H1 (cell line): ENCODE results near the gene TIE1. TPM values are rescaled to one million over a fixed set of nuclear protein-coding genes. Genes with fewer than 3 reads are reported as not detected.

Experiments used
- CHD1 ChIP-seq: IDR thresholded peaks from 2 replicates; pipeline ENCODE4 v1.6.1; 2012; ENCODE audit warnings: low read depth, low read length, improper control_type of control experiment
- CHD7 ChIP-seq: fragments of 300-600 bp; sonication (generic); IDR thresholded peaks from 2 replicates; pipeline ENCODE4 v1.7.1; 2012; ENCODE audit warnings: low read length, moderate library complexity, mild to moderate bottlenecking, inconsistent platforms; ENCODE audit not compliant: insufficient replicate concordance
- JUN ChIP-seq: IDR thresholded peaks from 2 replicates; pipeline ENCODE4 v1.6.1; 2011; ENCODE audit warnings: low read depth, mild to moderate bottlenecking, improper control_type of control experiment, low read length
- KDM1A ChIP-seq: fragments of 200-600, 300-600 bp; sonication (generic); IDR thresholded peaks from 2 replicates; pipeline ENCODE4 v1.7.1; 2016; ENCODE audit warnings: mild to moderate bottlenecking, low read length, borderline replicate concordance
- SIRT6 ChIP-seq: IDR thresholded peaks from one replicate; pipeline ENCODE4 v1.7.1; 2012; ENCODE audit warnings: low read length, inconsistent platforms
- SP2 ChIP-seq: IDR thresholded peaks from 2 replicates; pipeline ENCODE4 v1.6.1; 2012; ENCODE audit warnings: mild to moderate bottlenecking, low read length, inconsistent platforms
- SP4 ChIP-seq: IDR thresholded peaks from 2 replicates; pipeline ENCODE4 v1.6.1; 2012; ENCODE audit warnings: low read length, inconsistent platforms
- USF2 ChIP-seq: IDR thresholded peaks from 2 replicates; pipeline ENCODE4 v1.6.1; 2011; ENCODE audit warnings: low read length, improper control_type of control experiment
- ZNF274 ChIP-seq: IDR thresholded peaks from 2 replicates; pipeline ENCODE4 v1.7.0; 2012; ENCODE audit warnings: low read length, borderline replicate concordance; ENCODE audit errors: extremely low read depth
- polyA plus RNA-seq, 7 experiments: library from polyadenylated mRNA; depleted of rRNA in 3 of 7; stranded (reverse) in 5 of 7; unstranded in 2 of 7; fragments of >200 nt in 5 of 7; fragments of 200-250 nt in 2 of 7; gene quantifications; 1 replicate in 5 of 7; 2 replicates in 1 of 7; 4 replicates in 1 of 7; pipeline versions ENCODE4 v1.2.1 to v1.2.3, GENCODE V29; 2011 to 2013; ENCODE audit warnings: missing spikeins in 2 of 7, mixed read lengths in 2 of 7
- total RNA-seq: library from RNA; stranded (reverse); fragmentation: NEBNext Ultra II Directional; extraction: Animal tissue kit (Norgen Biotek cat#: 25700); gene quantifications from 2 replicates; pipeline ENCODE4 v1.2.1, GENCODE V29; 2021

The TIE1 gene
- total and polyA plus RNA-seq, 2 of the 8 experiments (the other 6 are each of a cell fraction or from before 2014, with no cell fraction given): 0.74 to 2.2 TPM

GRCh38 chr1:43358746-43359693, 58.2 kb downstream of the TIE1 start, which contains the start of gene CDC20 (continued):
- TF ChIP-seq CHD7 (no peak), SP2 (peak; percentile 25; the same call in 1 of the 2 replicates), CHD1 (no peak), USF2 (no peak), JUN (no peak), ZNF274 (no peak), KDM1A (no peak), SP4 (no peak), SIRT6 (no peak)
